PFSK-1 (cell line): ENCODE data around the gene CABLES1.

Experiments used
- FOXP2 ChIP-seq: optimal IDR thresholded peaks from 2 replicates; pipeline ENCODE3; 2011; ENCODE audit warnings: borderline replicate concordance, control low read depth, inconsistent platforms; ENCODE audit not compliant: insufficient read depth; ENCODE audit errors: extremely low read length, extremely low read depth
- POLR2AphosphoS5 ChIP-seq: IDR thresholded peaks from 2 replicates; pipeline ENCODE4 v1.6.1; 2012; ENCODE audit warnings: low read depth, mild to moderate bottlenecking, control low read depth, low read length, moderate library complexity
- SIN3A ChIP-seq: IDR thresholded peaks from 2 replicates; pipeline ENCODE4 v1.6.1; 2012; ENCODE audit warnings: mild to moderate bottlenecking, low read length, moderate library complexity, borderline replicate concordance; ENCODE audit not compliant: insufficient read depth
- TAF1 ChIP-seq: IDR thresholded peaks from 2 replicates; pipeline ENCODE4 v1.6.1; 2012; ENCODE audit warnings: low read length, control low read depth, borderline replicate concordance; ENCODE audit not compliant: insufficient read depth
- TF ChIP-seq, protein P1 (sequence below), 2 experiments: IDR thresholded peaks; 2 replicates each; pipeline versions ENCODE4 v1.6.1 to v1.8.0; 2011 to 2012; ENCODE audit warnings: low read depth in 2 of 2, low read length in 2 of 2, control low read depth in 1 of 2, inconsistent platforms in 1 of 2, mild to moderate bottlenecking in 1 of 2, moderate library complexity in 1 of 2; ENCODE audit not compliant: insufficient read depth in 1 of 2

CABLES1 gene

DNA sequence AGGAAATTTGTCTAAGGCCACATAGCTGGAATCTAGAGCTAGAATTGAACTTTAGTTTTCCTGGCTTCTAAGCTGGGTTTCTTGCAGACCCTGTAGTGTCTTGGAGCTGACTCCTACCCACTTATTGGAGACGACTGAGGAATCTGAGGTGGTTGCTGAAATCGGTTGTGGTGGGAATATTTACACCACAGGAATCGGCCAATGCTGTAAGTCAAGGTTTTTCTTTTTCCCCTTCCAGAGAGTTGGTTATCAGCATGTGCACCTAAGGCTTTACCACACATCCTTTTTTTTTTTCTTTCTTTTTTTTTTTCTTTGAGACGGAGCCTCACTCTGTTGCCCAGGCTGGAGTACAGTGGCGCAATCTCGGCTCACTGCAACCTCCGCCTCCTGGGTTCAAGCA lies 9.4 kb downstream of the CABLES1 start:
- TF ChIP-seq SIN3A (no peak), POLR2AphosphoS5 (no peak), FOXP2 (no peak), TAF1 (no peak)
- TF ChIP-seq, protein P1, sequence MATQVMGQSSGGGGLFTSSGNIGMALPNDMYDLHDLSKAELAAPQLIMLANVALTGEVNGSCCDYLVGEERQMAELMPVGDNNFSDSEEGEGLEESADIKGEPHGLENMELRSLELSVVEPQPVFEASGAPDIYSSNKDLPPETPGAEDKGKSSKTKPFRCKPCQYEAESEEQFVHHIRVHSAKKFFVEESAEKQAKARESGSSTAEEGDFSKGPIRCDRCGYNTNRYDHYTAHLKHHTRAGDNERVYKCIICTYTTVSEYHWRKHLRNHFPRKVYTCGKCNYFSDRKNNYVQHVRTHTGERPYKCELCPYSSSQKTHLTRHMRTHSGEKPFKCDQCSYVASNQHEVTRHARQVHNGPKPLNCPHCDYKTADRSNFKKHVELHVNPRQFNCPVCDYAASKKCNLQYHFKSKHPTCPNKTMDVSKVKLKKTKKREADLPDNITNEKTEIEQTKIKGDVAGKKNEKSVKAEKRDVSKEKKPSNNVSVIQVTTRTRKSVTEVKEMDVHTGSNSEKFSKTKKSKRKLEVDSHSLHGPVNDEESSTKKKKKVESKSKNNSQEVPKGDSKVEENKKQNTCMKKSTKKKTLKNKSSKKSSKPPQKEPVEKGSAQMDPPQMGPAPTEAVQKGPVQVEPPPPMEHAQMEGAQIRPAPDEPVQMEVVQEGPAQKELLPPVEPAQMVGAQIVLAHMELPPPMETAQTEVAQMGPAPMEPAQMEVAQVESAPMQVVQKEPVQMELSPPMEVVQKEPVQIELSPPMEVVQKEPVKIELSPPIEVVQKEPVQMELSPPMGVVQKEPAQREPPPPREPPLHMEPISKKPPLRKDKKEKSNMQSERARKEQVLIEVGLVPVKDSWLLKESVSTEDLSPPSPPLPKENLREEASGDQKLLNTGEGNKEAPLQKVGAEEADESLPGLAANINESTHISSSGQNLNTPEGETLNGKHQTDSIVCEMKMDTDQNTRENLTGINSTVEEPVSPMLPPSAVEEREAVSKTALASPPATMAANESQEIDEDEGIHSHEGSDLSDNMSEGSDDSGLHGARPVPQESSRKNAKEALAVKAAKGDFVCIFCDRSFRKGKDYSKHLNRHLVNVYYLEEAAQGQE (IDR thresholded peaks at IDR 0.05; ENCODE audit: insufficient read depth in 1 of 2, low read depth in 2 of 2, low read length in 2 of 2), result no peak

GRCh38 chr18:23145621-23146020 lies 10.3 kb downstream of the CABLES1 start:
- TF ChIP-seq POLR2AphosphoS5, result no peak
- no peak for TF ChIP-seq SIN3A
- TF ChIP-seq FOXP2, result no peak
- no peak for TF ChIP-seq TAF1
- TF ChIP-seq, protein P1 (IDR thresholded peaks at IDR 0.05; ENCODE audit: insufficient read depth in 1 of 2, low read depth in 2 of 2, low read length in 2 of 2), result no peak

GRCh38 chr18:23146861-23147469 lies 11.7 kb downstream of the CABLES1 start:
- TF ChIP-seq POLR2AphosphoS5 (no peak), SIN3A (no peak), TAF1 (no peak)
- TF ChIP-seq, protein P1 (IDR thresholded peaks at IDR 0.05; ENCODE audit: insufficient read depth in 1 of 2, low read depth in 2 of 2, low read length in 2 of 2), result no peak

DNA sequence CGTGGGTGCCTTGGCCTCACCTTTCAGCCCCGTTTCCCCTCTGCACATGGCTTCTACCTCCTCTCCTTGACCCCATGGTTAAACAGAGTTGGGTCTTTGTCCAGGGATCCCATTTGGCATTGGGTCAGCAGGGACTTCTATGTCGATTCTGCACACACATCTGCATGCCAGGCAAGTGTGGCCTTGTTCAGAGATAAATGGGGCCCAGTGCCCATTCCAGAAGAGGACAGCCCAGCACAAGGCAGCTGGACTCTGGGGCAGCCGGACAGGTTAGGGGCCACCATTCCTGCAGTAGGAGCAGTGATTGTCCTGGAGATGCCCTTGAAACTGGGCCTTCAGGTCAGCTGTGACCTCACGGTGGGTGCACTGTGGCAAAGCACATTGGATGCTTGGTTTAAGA lies 13.1 kb downstream of the CABLES1 start:
- TF ChIP-seq POLR2AphosphoS5 (no peak), TAF1 (no peak), SIN3A (no peak), FOXP2 (no peak)
- TF ChIP-seq, protein P1 (IDR thresholded peaks at IDR 0.05; ENCODE audit: insufficient read depth in 1 of 2, low read depth in 2 of 2, low read length in 2 of 2), result no peak

- TF ChIP-seq, protein P1 (IDR thresholded peaks at IDR 0.05; ENCODE audit: insufficient read depth in 1 of 2, low read depth in 2 of 2, low read length in 2 of 2), result no peak
- no peak for TF ChIP-seq TAF1
- no peak for TF ChIP-seq POLR2AphosphoS5
- no peak for TF ChIP-seq SIN3A
- TF ChIP-seq FOXP2, result no peak
These were observed 14.3 kb downstream of the CABLES1 start for GRCh38 chr18:23149570-23149969.
